HCT116 (cell line): ENCODE data around the gene ZNF594.
"Not testable (repeated sequence)": the region's sequence is repeated elsewhere in the genome, so short reads cannot be mapped to it uniquely, and the experiment has no call there.

Source experiments
- CEBPB ChIP-seq: IDR thresholded peaks from 2 replicates; pipeline ENCODE4 v1.6.1; 2012; ENCODE audit warnings: low read depth
- EZH2 ChIP-seq: fragments of 200-600 bp; sonication (generic); IDR thresholded peaks from 2 replicates; pipeline ENCODE4 v1.6.1; 2017; ENCODE audit warnings: antibody characterized with exemption, mixed run types
- EZH2phosphoT487 ChIP-seq: fragments of 200-600 bp; IDR thresholded peaks from 2 replicates; pipeline ENCODE4 v1.6.1; 2018; ENCODE audit warnings: antibody characterized with exemption, borderline replicate concordance
- JUND ChIP-seq: IDR thresholded peaks from 2 replicates; pipeline ENCODE4 v1.6.1; 2012
- POLR2A ChIP-seq: IDR thresholded peaks from 2 replicates; pipeline ENCODE4 v1.7.0; 2011; ENCODE audit warnings: borderline replicate concordance; ENCODE audit not compliant: insufficient read depth, insufficient read length; ENCODE audit errors: extremely low read depth
- SIN3A ChIP-seq: IDR thresholded peaks from 2 replicates; pipeline ENCODE4 v1.6.1; 2012; ENCODE audit warnings: low read depth
- YY1 ChIP-seq: IDR thresholded peaks from 2 replicates; pipeline ENCODE4 v1.6.1; 2011; ENCODE audit warnings: low read length, low read depth, moderate library complexity, mild to moderate bottlenecking; ENCODE audit not compliant: insufficient replicate concordance; ENCODE audit errors: extremely low read depth
- ZFX ChIP-seq: fragments of 450-650 bp; IDR thresholded peaks from 2 replicates; pipeline ENCODE4 v1.6.1; 2017
- TF ChIP-seq, protein P1 (sequence below), 3 experiments: fragments of 200-600 bp in 1 of 3; sonication (generic) in 1 of 3; IDR thresholded peaks in 2 of 3; conservative IDR thresholded peaks in 1 of 3; 2 replicates each; pipeline ENCODE4 v1.5.1; 2012 to 2017; ENCODE audit warnings: low read depth in 2 of 3, low read length in 2 of 3, antibody characterized with exemption in 1 of 3, borderline replicate concordance in 1 of 3, control low read depth in 1 of 3, mild to moderate bottlenecking in 1 of 3, mixed read lengths in 1 of 3, mixed run types in 1 of 3, moderate library complexity in 1 of 3; ENCODE audit not compliant: insufficient read depth in 1 of 3
- TF ChIP-seq, protein P2 (sequence below): IDR thresholded peaks from 2 replicates; pipeline ENCODE4 v1.6.1; 2012; ENCODE audit warnings: low read depth

DNA sequence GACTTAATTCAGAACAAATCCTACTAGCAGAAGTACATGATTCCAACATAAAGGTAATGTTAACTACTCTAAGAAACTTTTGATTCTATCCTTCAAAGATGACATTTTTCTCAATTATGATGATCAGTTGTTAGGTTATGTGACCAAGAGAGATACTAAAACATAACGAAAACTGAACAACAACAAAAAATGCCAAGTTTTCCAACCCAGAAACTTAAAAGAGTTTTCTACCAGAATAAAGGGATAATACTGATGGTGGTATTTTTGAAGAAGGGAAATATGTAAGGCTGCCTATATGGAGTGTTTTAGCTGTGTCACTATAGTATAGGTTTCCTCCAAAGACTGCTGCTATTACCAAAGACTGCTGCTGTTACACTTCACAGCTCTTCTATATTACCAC, 45.5 kb downstream of the ZNF594 start:
- not testable (repeated sequence) for TF ChIP-seq JUND, YY1, EZH2phosphoT487, POLR2A, EZH2, CEBPB, SIN3A, ZFX
- TF ChIP-seq, protein P1, sequence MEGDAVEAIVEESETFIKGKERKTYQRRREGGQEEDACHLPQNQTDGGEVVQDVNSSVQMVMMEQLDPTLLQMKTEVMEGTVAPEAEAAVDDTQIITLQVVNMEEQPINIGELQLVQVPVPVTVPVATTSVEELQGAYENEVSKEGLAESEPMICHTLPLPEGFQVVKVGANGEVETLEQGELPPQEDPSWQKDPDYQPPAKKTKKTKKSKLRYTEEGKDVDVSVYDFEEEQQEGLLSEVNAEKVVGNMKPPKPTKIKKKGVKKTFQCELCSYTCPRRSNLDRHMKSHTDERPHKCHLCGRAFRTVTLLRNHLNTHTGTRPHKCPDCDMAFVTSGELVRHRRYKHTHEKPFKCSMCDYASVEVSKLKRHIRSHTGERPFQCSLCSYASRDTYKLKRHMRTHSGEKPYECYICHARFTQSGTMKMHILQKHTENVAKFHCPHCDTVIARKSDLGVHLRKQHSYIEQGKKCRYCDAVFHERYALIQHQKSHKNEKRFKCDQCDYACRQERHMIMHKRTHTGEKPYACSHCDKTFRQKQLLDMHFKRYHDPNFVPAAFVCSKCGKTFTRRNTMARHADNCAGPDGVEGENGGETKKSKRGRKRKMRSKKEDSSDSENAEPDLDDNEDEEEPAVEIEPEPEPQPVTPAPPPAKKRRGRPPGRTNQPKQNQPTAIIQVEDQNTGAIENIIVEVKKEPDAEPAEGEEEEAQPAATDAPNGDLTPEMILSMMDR (IDR thresholded peaks at IDR 0.05 in 2 of 3, conservative IDR thresholded peaks at IDR 0.05 in 1 of 3; ENCODE audit: borderline replicate concordance in 1 of 3, insufficient read depth in 1 of 3, low read depth in 2 of 3, low read length in 2 of 3) = not testable (repeated sequence)
- TF ChIP-seq, protein P2, sequence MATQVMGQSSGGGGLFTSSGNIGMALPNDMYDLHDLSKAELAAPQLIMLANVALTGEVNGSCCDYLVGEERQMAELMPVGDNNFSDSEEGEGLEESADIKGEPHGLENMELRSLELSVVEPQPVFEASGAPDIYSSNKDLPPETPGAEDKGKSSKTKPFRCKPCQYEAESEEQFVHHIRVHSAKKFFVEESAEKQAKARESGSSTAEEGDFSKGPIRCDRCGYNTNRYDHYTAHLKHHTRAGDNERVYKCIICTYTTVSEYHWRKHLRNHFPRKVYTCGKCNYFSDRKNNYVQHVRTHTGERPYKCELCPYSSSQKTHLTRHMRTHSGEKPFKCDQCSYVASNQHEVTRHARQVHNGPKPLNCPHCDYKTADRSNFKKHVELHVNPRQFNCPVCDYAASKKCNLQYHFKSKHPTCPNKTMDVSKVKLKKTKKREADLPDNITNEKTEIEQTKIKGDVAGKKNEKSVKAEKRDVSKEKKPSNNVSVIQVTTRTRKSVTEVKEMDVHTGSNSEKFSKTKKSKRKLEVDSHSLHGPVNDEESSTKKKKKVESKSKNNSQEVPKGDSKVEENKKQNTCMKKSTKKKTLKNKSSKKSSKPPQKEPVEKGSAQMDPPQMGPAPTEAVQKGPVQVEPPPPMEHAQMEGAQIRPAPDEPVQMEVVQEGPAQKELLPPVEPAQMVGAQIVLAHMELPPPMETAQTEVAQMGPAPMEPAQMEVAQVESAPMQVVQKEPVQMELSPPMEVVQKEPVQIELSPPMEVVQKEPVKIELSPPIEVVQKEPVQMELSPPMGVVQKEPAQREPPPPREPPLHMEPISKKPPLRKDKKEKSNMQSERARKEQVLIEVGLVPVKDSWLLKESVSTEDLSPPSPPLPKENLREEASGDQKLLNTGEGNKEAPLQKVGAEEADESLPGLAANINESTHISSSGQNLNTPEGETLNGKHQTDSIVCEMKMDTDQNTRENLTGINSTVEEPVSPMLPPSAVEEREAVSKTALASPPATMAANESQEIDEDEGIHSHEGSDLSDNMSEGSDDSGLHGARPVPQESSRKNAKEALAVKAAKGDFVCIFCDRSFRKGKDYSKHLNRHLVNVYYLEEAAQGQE = not testable (repeated sequence)
